Thyroid gland (tissue), 4 donors: ENCODE measurements around the gene ATAD3A.
"Not testable (repeated sequence)": the region's sequence is repeated elsewhere in the genome, so short reads cannot be mapped to it uniquely, and the experiment has no call there.

Experiments used
- POLR2A ChIP-seq, 2 donors: fragments of 450-650 bp; IDR thresholded peaks; one replicate each; pipeline ENCODE4 v1.6.1; 2017; ENCODE audit warnings: antibody characterized with exemption in 2 of 2, mild to moderate bottlenecking in 2 of 2, moderate library complexity in 1 of 2
- TF ChIP-seq, protein P1 (sequence below), 6 experiments: fragments of 200-600 bp in 3 of 6; fragments of 450-650 bp in 3 of 6; sonication (generic) in 3 of 6; IDR thresholded peaks; one replicate each; pipeline ENCODE4 v1.5.1; 2016 to 2019; ENCODE audit warnings: antibody characterized with exemption in 6 of 6, mild to moderate bottlenecking in 2 of 6, inconsistent platforms in 1 of 6, moderate library complexity in 1 of 6

DNA sequence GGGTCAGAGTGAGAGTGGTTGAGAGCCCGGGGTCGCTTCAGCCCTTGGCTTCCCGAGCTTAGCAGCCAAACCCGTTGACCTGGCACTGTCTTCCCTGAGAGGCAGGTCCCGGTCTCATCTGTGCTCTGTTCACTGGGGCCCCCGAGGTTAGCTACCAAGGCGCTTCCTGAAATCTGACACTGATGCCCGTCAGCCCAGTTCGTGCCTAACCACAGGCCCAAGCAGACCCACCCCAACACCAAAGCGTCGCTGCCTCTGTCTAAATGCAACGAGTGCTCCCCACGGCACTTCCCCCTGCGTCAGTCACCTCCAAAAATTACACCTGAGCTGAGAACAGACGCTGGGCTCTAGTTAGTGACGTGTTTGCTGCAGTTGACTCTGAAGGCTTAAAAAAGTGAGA is 2.4 kb downstream of the ATAD3A start:
- TF ChIP-seq, protein P1, sequence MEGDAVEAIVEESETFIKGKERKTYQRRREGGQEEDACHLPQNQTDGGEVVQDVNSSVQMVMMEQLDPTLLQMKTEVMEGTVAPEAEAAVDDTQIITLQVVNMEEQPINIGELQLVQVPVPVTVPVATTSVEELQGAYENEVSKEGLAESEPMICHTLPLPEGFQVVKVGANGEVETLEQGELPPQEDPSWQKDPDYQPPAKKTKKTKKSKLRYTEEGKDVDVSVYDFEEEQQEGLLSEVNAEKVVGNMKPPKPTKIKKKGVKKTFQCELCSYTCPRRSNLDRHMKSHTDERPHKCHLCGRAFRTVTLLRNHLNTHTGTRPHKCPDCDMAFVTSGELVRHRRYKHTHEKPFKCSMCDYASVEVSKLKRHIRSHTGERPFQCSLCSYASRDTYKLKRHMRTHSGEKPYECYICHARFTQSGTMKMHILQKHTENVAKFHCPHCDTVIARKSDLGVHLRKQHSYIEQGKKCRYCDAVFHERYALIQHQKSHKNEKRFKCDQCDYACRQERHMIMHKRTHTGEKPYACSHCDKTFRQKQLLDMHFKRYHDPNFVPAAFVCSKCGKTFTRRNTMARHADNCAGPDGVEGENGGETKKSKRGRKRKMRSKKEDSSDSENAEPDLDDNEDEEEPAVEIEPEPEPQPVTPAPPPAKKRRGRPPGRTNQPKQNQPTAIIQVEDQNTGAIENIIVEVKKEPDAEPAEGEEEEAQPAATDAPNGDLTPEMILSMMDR (IDR thresholded peaks at IDR 0.05) = not testable (repeated sequence)
- TF ChIP-seq POLR2A (IDR thresholded peaks at IDR 0.05) = not testable (repeated sequence)
